H54 (cell line): ENCODE results near the gene OR5AP2.
A peak's percentile ranks its signal among the peaks of the same experiment; 100 is the strongest.
"Not testable (repeated sequence)": the region's sequence is repeated elsewhere in the genome, so short reads cannot be mapped to it uniquely, and the experiment has no call there.

Source experiments
- DNase-seq: peaks from one replicate; pipeline ENCODE4 v3.0.0; 2011; ENCODE audit warnings: low spot score, mixed read lengths; ENCODE audit not compliant: insufficient read length
- FAIRE-seq: peaks from 3 replicates; lab custom pipeline; 2011; peaks lifted over from hg19 to GRCh38; lab: Jason Lieb, UNC
- POLR2A ChIP-seq: IDR thresholded peaks from 2 replicates; pipeline ENCODE4 v1.6.1; 2011; ENCODE audit warnings: low read depth, mild to moderate bottlenecking, low read length

Gene OR5AP2

DNA sequence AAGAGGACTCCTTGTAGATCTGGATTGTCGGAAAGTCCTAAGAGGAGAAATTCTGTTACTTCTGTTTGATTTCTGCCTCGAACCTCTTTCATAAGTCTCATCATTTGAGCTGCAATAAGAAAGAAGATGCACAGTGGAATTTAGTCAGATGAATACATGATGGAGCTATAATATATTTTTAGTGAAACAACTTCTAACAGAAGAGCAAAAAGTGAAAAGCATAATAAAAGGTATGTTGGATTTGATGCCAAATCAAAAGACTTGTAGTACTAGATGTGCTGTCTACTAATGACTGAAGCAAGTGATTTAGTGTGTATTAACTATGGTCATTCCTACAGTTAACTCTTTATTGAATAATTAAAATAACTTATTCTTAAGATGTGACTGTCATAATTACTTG, at the start of gene OR5AP2:
TSS of gene OR5AP2 (minus strand) at position 101 of the 400 bp plus-strand sequence. CDS start at position 101, 0 bp downstream.
- no peak for TF ChIP-seq POLR2A
- no peak for FAIRE-seq
- no peak for DNase-seq

DNA sequence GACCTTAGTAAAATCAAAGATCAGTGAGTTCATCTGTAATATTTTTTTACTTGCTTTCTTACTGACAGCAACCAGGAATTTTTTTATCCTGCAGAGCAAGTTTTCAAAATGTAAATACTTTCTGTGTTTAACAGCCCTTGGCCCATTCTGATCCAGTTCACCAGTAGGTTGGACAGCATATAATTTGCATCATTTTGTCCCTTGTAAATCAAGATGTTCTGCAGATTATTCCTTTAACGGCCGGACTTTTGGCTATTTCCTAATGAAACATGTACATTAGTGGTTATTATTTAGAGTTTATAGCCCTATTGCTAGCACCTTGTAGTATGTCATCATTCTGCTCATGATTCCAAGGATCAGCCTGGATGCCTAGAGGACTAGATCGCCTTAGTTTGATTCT, 48.9 kb upstream of the OR5AP2 start:
- FAIRE-seq: peak; percentile 23
- DNase-seq: not testable (repeated sequence)

DNA sequence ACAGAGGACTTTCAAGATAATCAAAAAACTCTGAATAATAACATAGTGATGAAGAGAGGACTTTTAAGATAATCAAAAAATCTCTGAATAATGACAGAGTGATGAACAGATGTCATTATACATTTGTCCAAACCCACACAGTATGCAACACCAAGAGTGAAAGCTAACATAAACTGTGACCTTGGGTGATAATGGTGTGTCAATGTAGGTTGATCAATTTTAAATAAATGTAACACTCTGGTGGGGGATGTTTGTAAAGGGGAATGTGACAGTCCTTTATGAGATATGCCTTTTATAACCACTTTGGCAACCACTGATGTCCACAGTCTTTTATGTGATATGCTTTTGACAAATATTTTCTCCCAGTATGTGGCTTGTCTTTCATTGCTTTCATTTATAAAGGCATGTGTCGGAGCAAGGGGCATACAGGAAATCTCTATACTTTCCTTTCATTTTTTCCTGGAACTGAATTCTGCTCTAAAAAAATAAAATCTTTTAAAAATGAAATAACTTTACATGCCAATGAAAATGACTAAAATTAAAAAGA, 46.4 kb upstream of the OR5AP2 start:
- FAIRE-seq: no peak
- no peak for DNase-seq
- TF ChIP-seq POLR2A: no peak

DNA sequence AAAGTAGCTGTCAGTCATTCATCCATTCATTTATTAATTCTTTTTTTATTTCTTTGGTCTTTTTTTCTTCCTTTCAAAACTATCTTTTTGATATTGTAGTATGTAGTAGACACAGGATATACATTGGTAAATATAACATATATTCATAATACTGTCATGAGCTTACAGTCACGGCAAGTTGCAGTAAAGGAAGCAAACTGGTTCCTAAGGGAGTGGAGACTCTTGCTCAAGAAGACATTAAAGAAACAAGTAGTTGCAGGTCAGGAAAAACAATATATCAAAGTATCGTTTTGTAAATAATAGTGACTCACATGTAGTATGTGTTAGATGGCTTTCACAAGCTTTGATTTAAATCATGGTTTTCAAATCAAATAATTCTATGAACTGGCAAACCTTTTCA, 28.7 kb upstream of the OR5AP2 start:
- DNase-seq (no peak), FAIRE-seq (no peak)
- TF ChIP-seq POLR2A: no peak

DNA sequence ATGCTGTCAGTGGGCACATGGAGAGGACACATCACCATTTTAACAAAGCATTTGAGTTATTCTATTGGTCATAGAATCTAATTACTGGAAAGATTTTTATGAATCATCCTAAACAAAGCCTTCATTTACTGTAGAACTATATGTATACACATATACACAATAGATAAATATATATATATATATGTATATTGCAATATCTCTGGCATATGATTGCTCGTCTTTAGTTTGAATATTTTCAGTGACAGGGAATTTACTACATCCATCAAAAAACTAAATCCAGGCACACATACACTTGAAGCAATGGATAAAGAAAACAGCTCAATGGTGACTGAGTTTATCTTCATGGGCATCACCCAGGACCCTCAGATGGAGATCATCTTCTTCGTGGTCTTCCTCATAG, 21.1 kb upstream of the OR5AP2 start, which contains the start of gene OR5AR1:
TSS of gene OR5AR1 (plus strand) at position 301 of the 400 bp plus-strand sequence. CDS start at position 301, 0 bp downstream.
- no peak for TF ChIP-seq POLR2A
- DNase-seq (no peak), FAIRE-seq (no peak)

DNA sequence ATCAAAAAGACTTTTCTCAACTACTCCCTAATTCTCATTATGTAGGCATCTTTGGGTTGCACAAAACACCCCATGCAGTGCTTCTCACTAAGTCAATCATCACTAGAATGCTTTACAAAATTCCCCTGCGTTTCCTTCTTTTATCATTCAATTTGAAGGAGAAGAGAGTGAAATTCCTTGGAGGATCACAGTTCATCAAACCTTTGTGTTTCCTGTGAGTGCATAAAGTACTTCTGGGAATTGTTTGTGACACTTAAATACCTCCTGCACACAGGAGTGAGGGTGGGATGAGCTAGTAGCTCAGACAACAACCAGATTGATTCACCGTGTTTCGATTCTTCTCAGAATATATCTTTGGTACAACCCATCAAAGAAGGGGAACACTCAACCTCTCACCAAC, 17.5 kb upstream of the OR5AP2 start:
- no peak for FAIRE-seq
- TF ChIP-seq POLR2A: no peak
- DNase-seq: no peak

DNA sequence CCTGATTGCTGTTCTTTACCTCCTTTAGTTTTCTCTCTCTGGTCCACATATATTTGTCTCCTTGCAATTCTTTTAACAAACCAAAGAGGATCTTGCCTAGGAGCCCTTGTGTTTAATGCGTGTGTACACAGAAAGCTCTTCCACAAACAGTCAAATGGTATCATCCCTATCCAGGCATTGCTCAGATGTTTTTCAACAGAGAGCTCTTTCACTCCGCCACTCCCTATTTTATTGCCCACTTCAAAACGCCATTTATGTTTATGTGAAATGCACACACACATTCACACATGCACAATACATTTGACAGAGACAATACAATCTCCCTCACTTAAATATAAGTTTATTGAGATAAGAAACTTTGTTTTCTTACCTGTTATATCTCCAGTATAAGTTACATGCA, 4.7 kb downstream of the OR5AP2 start:
- FAIRE-seq (no peak), DNase-seq (no peak)
- no peak for TF ChIP-seq POLR2A

DNA sequence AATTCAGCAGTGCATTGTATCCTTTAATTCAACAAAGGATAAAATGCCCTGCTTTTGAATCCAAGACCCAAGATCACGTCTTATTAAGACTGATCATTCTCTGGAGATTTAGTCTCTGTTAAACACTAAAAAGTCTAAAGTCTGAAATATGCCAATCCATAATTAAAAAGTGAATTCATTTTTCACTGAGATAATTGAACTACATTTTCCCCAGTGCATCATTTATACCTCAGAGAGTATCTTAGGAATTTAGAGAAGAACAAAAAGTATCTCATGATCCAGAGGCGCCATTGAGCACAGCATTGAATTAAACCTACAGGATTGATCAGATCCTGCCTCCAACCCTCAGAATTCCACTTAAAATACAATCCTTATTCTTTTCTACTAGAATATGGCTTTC, 5.4 kb downstream of the OR5AP2 start:
- no peak for FAIRE-seq
- no peak for DNase-seq
- no peak for TF ChIP-seq POLR2A

DNA sequence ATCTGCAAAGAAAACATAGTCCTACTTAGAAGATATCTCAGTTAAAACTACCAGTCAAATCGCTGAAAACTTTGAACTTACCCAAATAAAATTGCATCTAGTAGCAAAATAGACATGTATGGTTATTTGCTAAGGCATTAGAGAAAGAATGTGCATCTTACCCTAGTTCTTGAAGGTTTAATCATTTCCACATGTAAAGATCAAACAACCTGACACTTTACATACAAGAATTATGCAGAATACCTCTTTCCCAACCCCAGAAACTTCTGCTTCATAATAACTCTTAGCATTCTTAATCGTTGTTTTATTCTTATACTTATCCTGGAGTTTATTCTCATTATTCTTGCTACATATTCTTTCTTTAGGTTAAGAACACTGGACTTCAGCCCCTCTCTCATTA, 9.9 kb downstream of the OR5AP2 start:
- FAIRE-seq: no peak
- DNase-seq: no peak
- TF ChIP-seq POLR2A: no peak

DNA sequence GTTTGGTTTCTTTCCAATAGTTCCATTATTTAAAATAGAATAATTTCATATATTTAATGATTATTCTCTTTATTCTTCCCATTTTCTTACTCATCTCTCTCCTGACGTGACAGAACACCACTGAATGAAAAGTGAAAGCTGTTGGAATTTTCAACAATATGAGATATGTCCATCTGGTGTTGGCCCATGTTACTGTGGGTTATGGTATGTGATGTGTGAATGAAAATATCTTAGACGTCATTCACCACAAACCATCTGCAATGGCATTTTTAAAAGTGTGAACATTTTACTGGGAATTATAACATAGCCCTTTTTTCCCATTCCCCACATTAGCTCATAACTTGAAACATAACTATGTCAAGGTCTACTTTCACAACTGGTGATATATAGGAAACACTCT, 16.3 kb downstream of the OR5AP2 start:
- FAIRE-seq: no peak
- no peak for TF ChIP-seq POLR2A
- DNase-seq: no peak

DNA sequence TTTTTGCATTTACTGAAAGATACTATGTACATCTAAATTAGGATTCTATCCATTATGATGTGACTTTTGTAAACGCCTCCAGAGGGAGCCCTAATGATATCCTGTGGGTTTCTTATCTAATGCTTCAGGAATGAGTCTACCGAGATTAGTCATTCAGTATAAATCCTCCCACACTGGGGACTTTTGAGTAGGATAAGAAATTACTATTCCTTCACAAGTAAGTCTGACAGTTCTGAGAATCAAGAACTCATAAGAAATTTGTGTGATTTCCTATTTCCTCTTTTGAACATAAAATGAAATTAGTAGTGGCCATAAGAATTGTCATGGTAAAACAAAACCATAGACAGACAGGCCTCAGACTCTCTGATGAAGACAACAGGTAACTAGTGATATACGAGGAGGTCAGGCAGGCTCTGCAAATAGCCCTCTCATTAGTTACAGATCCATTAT, 17.6 kb downstream of the OR5AP2 start:
- FAIRE-seq (peak; percentile 67), DNase-seq (peak; percentile 23)
- no peak for TF ChIP-seq POLR2A

DNA sequence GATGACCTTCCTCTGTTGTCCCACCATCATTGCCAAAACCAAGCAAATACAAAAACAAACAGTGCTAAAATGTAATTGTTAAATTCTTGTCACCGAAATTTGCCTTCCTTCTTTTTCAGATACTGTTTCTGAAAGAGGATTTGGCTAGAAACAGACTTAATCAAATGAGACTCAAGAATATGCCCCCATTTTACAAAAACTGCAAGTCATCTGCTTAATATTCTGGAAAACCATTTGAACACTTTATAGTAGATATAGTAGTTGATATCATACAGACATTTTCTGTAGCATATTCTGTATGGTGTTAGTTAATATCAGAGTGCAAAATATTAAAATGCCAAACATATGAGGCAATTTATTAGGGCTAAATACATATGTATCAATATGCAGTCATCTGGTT, 31.1 kb downstream of the OR5AP2 start:
- FAIRE-seq: no peak
- TF ChIP-seq POLR2A: no peak

DNA sequence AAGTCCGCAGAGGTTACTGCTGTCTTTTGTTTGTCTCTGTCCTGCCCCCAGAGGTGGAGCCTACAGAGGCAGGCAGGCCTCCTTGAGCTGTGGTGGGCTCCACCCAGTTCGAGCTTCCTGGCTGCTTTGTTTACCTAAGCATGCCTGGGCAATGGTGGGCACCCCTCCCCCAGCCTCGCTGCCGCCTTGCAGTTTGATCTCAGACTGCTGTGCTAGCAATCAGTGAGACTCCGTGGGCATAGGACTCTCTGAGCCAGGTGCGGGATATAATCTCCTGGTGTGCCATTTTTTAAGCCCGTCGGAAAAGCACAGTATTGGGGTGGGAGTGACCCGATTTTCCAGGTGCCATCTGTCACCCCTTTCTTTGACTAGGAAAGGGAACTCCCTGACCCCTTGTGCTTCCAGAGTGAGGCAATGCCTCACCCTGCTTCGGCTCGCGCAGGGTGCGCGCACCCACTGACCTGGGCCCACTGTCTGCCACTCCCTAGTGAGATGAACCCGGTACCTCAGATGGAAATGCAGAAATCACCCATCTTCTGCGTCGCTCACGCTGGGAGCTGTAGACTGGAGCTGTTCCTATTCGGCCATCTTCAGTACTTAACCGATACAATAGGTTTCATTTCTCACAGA, 50.0 kb downstream of the OR5AP2 start:
- DNase-seq, FAIRE-seq: not testable (repeated sequence)

More for the DNA sequence above, 31.1 kb downstream of the OR5AP2 start:
- no peak for DNase-seq
